Neuronal stem cell (in vitro differentiated cells): ENCODE data around the gene ATP5F1E.

ENCODE experiments used
- DNase-seq: peaks from one replicate; pipeline ENCODE4 v3.0.0-alpha.2; 2013; ENCODE audit warnings: low spot score
- H2AFZ ChIP-seq: one replicate; pipeline ENCODE4 v1.6.1; 2013; ENCODE audit warnings: mild to moderate bottlenecking, low read length, inconsistent platforms
- H2AK5ac ChIP-seq: 2 replicates; pipeline ENCODE4 v1.6.1; 2013; ENCODE audit warnings: low read depth, mild to moderate bottlenecking, inconsistent platforms, low read length, moderate library complexity, mixed read lengths
- H2BK120ac ChIP-seq: 2 replicates; pipeline ENCODE4 v1.6.1; 2013; ENCODE audit warnings: low read depth, mild to moderate bottlenecking, inconsistent platforms, low read length, moderate library complexity, mixed read lengths
- H2BK12ac ChIP-seq: one replicate; pipeline ENCODE4 v1.6.1; 2013; ENCODE audit warnings: low read length, inconsistent platforms
- H2BK15ac ChIP-seq: 2 replicates; pipeline ENCODE4 v1.6.1; 2013; ENCODE audit warnings: mild to moderate bottlenecking, low read length, inconsistent platforms, mixed read lengths
- H2BK5ac ChIP-seq: one replicate; pipeline ENCODE4 v1.6.1; 2013; ENCODE audit warnings: inconsistent platforms, mild to moderate bottlenecking, low read length, moderate library complexity
- H3K14ac ChIP-seq: one replicate; pipeline ENCODE4 v1.6.1; 2013; ENCODE audit warnings: low read length, inconsistent platforms
- H3K18ac ChIP-seq: 2 replicates; pipeline ENCODE4 v1.6.1; 2013; ENCODE audit warnings: low read length, inconsistent platforms
- H3K23ac ChIP-seq: 2 replicates; pipeline ENCODE4 v1.6.1; 2013; ENCODE audit warnings: low read depth, mild to moderate bottlenecking, mixed read lengths, low read length, inconsistent platforms; ENCODE audit not compliant: poor library complexity
- H3K27ac ChIP-seq: replicated peaks from 3 replicates; pipeline ENCODE4 v1.5.1; 2013; ENCODE audit warnings: low read length, inconsistent platforms
- H3K27me3 ChIP-seq, 3 experiments: 2 replicates each; pipeline ENCODE4 v1.6.1; 2013; ENCODE audit warnings: low read length in 3 of 3, mild to moderate bottlenecking in 2 of 3, inconsistent platforms in 1 of 3, low read depth in 1 of 3, mixed read lengths in 1 of 3, moderate library complexity in 1 of 3; ENCODE audit not compliant: control insufficient read depth in 3 of 3, insufficient read depth in 3 of 3
- H3K36me3 ChIP-seq, 2 donors: replicated peaks in 1 of 2; 2 replicates each; pipeline ENCODE4 v1.6.1; 2013; ENCODE audit warnings: low read length in 2 of 2; ENCODE audit not compliant: control insufficient read depth in 2 of 2, insufficient read depth in 2 of 2
- H3K4ac ChIP-seq: 2 replicates; pipeline ENCODE4 v1.6.1; 2013; ENCODE audit warnings: inconsistent platforms, mild to moderate bottlenecking, low read length, moderate library complexity
- H3K4me1 ChIP-seq, 2 donors: 1 replicate in 1 of 2; 2 replicates in 1 of 2; pipeline ENCODE4 v1.6.1; 2013; ENCODE audit warnings: low read length in 2 of 2, low read depth in 1 of 2; ENCODE audit not compliant: control insufficient read depth in 2 of 2, insufficient read depth in 1 of 2
- H3K4me2 ChIP-seq: one replicate; pipeline ENCODE4 v1.6.1; 2013; ENCODE audit warnings: mild to moderate bottlenecking, low read length, inconsistent platforms; ENCODE audit not compliant: insufficient read depth, poor library complexity, severe bottlenecking
- H3K4me3 ChIP-seq, 2 donors: 2 replicates each; pipeline ENCODE4 v1.5.1; 2013; ENCODE audit warnings: low read length in 2 of 2, mild to moderate bottlenecking in 2 of 2, inconsistent platforms in 1 of 2, moderate library complexity in 1 of 2
- H3K79me1 ChIP-seq: one replicate; pipeline ENCODE4 v1.6.1; 2013; ENCODE audit warnings: low read depth, mild to moderate bottlenecking, inconsistent platforms, low read length, moderate library complexity
- H3K9ac ChIP-seq: one replicate; pipeline ENCODE4 v1.6.1; 2013; ENCODE audit warnings: mild to moderate bottlenecking, low read depth, low read length, inconsistent platforms; ENCODE audit not compliant: poor library complexity
- H3K9me3 ChIP-seq, 2 donors: replicated peaks in 1 of 2; 2 replicates each; pipeline versions ENCODE3 to v1.6.1; 2013; ENCODE audit warnings: low read length in 2 of 2, mild to moderate bottlenecking in 2 of 2, inconsistent platforms in 1 of 2, low read depth in 1 of 2, mixed read lengths in 1 of 2, moderate library complexity in 1 of 2; ENCODE audit not compliant: control insufficient read depth in 2 of 2, insufficient read depth in 1 of 2
- H4K8ac ChIP-seq: one replicate; pipeline ENCODE4 v1.6.1; 2013; ENCODE audit warnings: low read depth, mild to moderate bottlenecking, inconsistent platforms, low read length, moderate library complexity
- H4K91ac ChIP-seq: one replicate; pipeline ENCODE4 v1.6.1; 2013; ENCODE audit warnings: low read length, low read depth, mild to moderate bottlenecking, inconsistent platforms; ENCODE audit not compliant: poor library complexity
- WGBS, 2 donors: extraction: QIAGEN DNeasy Blood & Tissue Kit; methylation state at CpG; one replicate each; pipeline ENCODE4 v1.1.7; 2013; ENCODE audit warnings: missing lambda C conversion rate in 2 of 2, mixed read lengths in 1 of 2; ENCODE audit not compliant: insufficient read length in 2 of 2, insufficient replicate concordance in 1 of 2; ENCODE audit errors: extremely low coverage in 2 of 2; 5-methylcytosine and 5-hydroxymethylcytosine counted together

ATP5F1E gene

DNA sequence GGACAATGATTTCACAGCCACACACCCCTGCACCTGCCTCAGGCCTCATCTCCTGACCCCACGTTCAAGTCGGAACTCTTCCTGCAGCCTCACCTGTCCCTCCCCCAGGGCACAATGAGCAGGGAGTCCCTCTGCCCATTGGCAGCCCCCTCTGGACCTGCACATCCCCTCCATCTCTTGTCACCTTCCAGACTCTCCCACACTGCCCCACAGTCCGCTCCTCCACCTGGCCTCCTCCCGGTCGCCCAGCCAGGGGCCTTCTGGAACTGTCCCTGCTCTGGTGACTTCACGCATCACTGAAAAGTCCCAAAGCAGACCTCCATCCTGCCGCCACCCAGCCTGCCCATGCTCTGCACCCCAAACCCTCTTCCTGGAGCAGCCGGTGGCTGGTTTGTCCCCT, 29.7 kb downstream of the ATP5F1E start:
- H3K4me2 ChIP-seq = no peak overlapping the region
- no peak overlapping the region for H3K4ac ChIP-seq
- WGBS, 2 donors = no CpG with 5 or more reads among the region's 8 CpGs
- H3K27ac ChIP-seq = no peak overlapping the region
- no peak overlapping the region for H2BK15ac ChIP-seq
- no peaks in the 10 kb centered on the region for H3K27me3 ChIP-seq
- no peak overlapping the region for H4K91ac ChIP-seq
- H3K23ac ChIP-seq = no peak overlapping the region
- no peak for DNase-seq
- H2BK12ac ChIP-seq = no peak overlapping the region
- peak overlapping the region; percentile 64 for H3K18ac ChIP-seq
- H3K4me1 ChIP-seq = peaks cover 10 to 14% of the 10 kb centered on the region in 2 donors
- H2BK5ac ChIP-seq = peak overlapping the region; percentile 1
- peaks cover 5% of the 10 kb centered on the region for H3K79me1 ChIP-seq
- peaks cover 4 to 8% of the 10 kb centered on the region in 2 donors for H3K36me3 ChIP-seq
- no peak overlapping the region for H3K4me3 ChIP-seq
- H2AFZ ChIP-seq = peak overlapping the region; percentile 79
- H3K9me3 ChIP-seq = no peaks in the 10 kb centered on the region
- H3K14ac ChIP-seq = no peak overlapping the region
- no peak overlapping the region for H2AK5ac ChIP-seq
- H3K9ac ChIP-seq = no peak overlapping the region
- no peak overlapping the region for H4K8ac ChIP-seq
- no peak overlapping the region for H2BK120ac ChIP-seq

DNA sequence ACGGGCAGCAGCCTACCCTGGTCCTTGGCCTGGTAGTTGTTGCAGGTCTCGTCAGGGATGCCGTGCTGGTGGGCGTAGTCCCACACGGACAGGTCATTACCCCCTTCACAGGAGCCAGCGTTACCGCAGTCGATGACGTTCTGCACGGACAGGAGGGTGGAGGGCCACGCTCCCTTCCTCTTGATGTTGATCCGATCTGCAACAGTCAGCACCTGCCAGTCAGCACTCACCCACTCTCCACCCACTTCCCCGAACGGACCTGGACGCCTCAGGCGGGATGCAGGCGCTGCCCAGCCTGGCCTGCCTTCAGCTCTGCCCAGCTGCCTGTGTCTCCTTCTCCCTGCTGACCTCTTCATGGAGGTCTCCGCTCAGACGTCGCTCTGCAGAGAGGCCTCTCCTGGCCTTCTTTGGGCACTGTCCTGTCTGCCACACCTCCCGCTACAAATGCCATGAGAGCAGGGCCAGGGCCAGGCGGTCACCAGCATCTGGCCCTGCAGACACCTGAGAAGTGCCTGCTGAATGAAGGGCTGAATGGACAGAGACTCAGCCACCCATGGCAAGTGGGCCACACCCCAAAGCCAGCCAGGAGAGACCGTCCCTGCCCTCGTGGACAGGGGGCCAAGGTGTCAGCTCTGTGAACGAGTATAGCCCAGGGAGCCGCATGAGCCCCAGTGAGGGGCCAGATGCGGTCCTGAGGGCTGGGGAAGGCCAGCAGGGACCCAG, 30.5 kb downstream of the ATP5F1E start:
- no peak overlapping the region for H4K91ac ChIP-seq
- H3K9ac ChIP-seq = peak overlapping the region; percentile 50
- H3K4me1 ChIP-seq = peaks cover 10 to 13% of the 10 kb centered on the region in 2 donors
- H2BK120ac ChIP-seq = no peak overlapping the region
- H2BK12ac ChIP-seq = peak overlapping the region; percentile 14
- H3K18ac ChIP-seq = no peak overlapping the region
- no peak overlapping the region for H3K23ac ChIP-seq
- WGBS, 2 donors = no CpG with 5 or more reads among the region's 27 CpGs
- no peak overlapping the region for H3K4ac ChIP-seq
- no peak overlapping the region for H3K27ac ChIP-seq
- H2AK5ac ChIP-seq = peak overlapping the region; percentile 71
- no peak for DNase-seq
- H3K4me3 ChIP-seq = no peak overlapping the region
- H4K8ac ChIP-seq = no peak overlapping the region
- H3K79me1 ChIP-seq = peaks cover 5% of the 10 kb centered on the region
- peak overlapping the region; percentile 77 for H3K14ac ChIP-seq
- H2AFZ ChIP-seq = no peak overlapping the region
- H3K36me3 ChIP-seq = peaks cover 8% of the 10 kb centered on the region in 2 donors
- no peak overlapping the region for H2BK5ac ChIP-seq
- H3K9me3 ChIP-seq = no peaks in the 10 kb centered on the region
- H2BK15ac ChIP-seq = no peak overlapping the region
- H3K4me2 ChIP-seq = no peak overlapping the region
- no peaks in the 10 kb centered on the region for H3K27me3 ChIP-seq

DNA sequence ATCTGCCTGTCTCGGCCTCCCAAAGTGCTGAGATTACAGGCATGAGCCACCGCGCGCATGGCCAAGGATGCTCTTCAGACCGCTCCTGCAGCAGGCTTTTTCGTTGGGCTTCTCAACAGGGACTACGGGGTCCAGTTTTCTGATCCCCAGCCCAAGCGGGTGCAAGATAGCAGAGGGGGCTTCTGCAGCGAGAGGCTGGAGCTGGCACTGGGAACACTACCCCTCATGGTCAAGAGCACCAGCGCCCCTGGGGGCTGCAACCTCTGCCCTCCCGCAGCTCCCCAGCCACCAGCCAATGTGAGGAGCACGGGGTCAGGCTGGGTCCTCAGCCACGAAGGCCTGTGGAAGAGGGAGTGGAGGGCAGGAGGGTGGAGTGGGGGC, 31.1 kb downstream of the ATP5F1E start:
- WGBS, 2 donors = no CpG with 5 or more reads among the region's 13 CpGs
- Histone ChIP-seq H3K18ac (no peak overlapping the region), H4K8ac (no peak overlapping the region), H2AFZ (no peak overlapping the region), H3K4me1 (peaks cover 8 to 10% of the 10 kb centered on the region in 2 donors), H3K9me3 (no peaks in the 10 kb centered on the region), H3K14ac (peak overlapping the region; percentile 77), H3K4ac (no peak overlapping the region), H3K36me3 (peaks cover 8 to 13% of the 10 kb centered on the region in 2 donors), H3K27ac (no peak overlapping the region), H3K4me2 (no peak overlapping the region), H2BK15ac (no peak overlapping the region), H2BK120ac (no peak overlapping the region), H3K9ac (peak overlapping the region; percentile 50), H4K91ac (no peak overlapping the region), H2BK5ac (no peak overlapping the region), H3K23ac (no peak overlapping the region), H2BK12ac (peak overlapping the region; percentile 14), H3K27me3 (no peaks in the 10 kb centered on the region), H3K4me3 (no peak overlapping the region), H2AK5ac (peak overlapping the region; percentile 71), H3K79me1 (no peaks in the 10 kb centered on the region)
- DNase-seq = no peak

DNA sequence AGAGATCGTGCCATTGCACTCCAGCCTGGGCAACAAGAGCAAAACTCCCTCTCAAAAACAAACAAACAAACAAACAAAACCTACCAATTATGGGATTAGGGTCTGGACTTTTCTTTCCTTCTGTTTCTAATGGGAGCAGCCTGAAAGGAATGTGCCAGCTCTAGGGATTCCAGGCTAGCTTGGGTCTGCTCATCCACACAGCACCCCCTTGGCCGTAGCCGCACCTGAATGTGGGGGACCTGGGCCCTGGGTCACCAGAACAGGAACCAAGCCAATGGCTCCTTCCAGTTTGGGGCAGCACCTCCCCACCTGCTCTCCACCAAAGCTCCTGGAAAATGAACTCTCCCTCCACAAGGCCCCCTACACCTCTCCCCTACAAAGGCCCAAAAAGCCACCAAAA, 31.8 kb downstream of the ATP5F1E start:
- Histone ChIP-seq H2BK5ac (no peak overlapping the region), H3K79me1 (no peaks in the 10 kb centered on the region), H3K9me3 (no peaks in the 10 kb centered on the region), H3K4me1 (peaks cover 8 to 10% of the 10 kb centered on the region in 2 donors), H2AK5ac (no peak overlapping the region), H3K4me3 (no peak overlapping the region), H2AFZ (no peak overlapping the region), H3K9ac (no peak overlapping the region), H3K18ac (no peak overlapping the region), H3K4ac (no peak overlapping the region), H3K27me3 (no peaks in the 10 kb centered on the region), H3K36me3 (peaks cover 12 to 21% of the 10 kb centered on the region in 2 donors), H2BK15ac (no peak overlapping the region), H3K4me2 (no peak overlapping the region), H2BK12ac (no peak overlapping the region), H3K23ac (no peak overlapping the region), H2BK120ac (no peak overlapping the region), H4K8ac (no peak overlapping the region), H4K91ac (no peak overlapping the region), H3K27ac (no peak overlapping the region), H3K14ac (no peak overlapping the region)
- no CpG with 5 or more reads among the region's 3 CpGs for WGBS, 2 donors
- no peak for DNase-seq
